HG02852 (cell line): ENCODE results near the gene RIPOR3.
"Not testable (repeated sequence)": the region's sequence is repeated elsewhere in the genome, so short reads cannot be mapped to it uniquely, and the experiment has no call there.

ENCODE experiments used
- ATAC-seq: cut with Tn5 transposase; IDR thresholded peaks from one replicate; pipeline ENCODE4 v1.9.1; 2021; ENCODE audit warnings: mild to moderate bottlenecking, moderate library complexity; ENCODE audit not compliant: unreplicated experiment

RIPOR3 gene

GRCh38 chr20:50724851-50725723, 33.7 kb upstream of the RIPOR3 start:
- ATAC-seq: peak; percentile 52

GRCh38 chr20:50724112-50724725, 32.9 kb upstream of the RIPOR3 start:
- ATAC-seq: no peak

- no peak for ATAC-seq
Measured at GRCh38 chr20:50723672-50724071, 32.3 kb upstream of the RIPOR3 start.

DNA sequence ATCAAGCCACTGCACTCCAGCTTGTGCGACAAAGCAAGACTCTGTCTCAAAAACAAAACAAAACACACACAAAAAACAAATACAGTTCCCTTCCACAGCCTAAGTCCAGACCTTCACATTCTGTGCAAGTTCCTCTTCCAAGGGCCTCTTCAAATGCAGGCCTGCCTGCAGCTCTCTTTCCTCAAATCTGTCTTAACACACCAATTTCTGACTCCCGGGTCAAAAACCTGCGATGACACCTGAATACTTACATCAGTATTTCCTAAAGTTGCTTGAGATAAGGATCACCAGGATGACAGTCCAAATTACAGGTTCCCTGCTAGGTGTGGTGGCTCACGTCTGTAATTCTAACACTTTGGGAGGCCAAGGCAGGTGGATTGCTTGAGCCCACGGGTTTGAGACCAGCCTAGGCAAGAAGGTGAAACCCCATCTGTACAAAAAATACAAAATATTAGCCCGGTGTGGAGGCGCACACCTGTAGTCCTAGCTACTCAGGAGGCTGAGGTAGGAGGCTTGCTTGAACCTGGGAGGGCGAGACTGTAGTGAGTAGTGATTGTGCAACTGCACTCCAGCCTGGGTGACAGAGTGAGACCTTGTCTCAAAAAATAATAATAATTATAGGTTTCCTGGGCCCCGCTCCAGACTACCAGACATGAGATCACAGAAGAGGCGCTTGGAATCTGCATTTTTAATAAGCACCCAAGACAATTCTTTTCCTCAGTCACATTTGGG, 31.2 kb upstream of the RIPOR3 start:
- no peak for ATAC-seq

- ATAC-seq: no peak
Measured at GRCh38 chr20:50721881-50722281, 30.5 kb upstream of the RIPOR3 start.

DNA sequence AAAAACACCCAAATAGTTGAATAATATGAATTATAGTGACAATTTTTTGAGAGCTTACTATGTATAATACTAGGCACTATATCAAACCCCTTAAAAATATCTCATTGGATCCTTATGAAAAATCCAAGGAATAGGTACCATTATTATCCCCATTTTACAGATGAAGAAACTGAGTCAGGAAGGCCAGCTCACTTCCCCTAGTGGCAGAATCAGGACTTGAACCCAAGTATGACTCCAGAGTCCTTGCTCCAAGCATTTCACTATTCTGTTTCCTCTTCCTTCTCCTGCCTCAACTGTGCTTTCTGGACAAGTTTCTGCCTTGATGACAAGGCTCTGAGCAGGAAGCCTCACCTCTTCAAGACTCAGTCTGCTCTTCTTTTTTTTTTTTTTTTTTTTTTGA, 29.2 kb upstream of the RIPOR3 start:
- no peak for ATAC-seq

DNA sequence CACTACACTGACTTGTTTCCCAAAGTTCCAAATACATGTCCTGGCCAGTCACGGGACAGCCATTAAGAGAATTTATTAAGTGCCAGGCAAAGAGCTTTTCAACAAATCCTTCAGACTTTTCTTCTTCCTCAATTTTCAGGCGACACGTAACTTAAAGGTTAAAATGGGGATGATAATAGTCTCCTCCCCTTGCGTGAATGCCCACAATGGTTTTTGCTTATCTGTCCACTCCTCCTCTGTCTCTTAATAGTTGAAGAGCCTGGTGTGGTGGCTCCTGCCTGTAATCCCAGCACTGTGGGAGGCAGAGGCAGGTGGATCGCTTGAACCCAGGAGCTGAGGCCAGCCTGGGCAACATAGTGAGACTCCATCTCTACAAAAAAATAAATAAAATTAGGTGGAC, 28.7 kb upstream of the RIPOR3 start:
- no peak for ATAC-seq

DNA sequence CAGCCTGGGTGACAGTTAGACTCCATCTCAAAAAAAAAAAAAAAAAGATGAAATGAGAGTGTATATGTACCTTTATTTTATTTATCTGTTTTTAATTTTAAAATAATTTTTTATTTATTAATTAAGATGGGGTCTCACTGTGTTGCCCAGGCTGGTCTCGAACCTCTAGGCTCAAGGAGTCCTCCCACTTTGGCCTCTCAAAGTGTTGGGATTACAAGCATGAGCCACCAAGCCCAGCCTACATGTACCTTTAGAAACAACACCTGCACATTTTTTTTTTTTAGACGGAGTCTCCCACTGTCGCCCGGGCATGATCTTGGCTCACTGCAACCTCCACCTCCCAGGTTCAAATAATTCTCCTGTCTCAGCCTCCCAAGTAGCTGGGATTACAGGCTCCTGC, 28.0 kb upstream of the RIPOR3 start:
- no peak for ATAC-seq

- ATAC-seq: no peak
Measured at GRCh38 chr20:50717974-50718761, 26.8 kb upstream of the RIPOR3 start.

DNA sequence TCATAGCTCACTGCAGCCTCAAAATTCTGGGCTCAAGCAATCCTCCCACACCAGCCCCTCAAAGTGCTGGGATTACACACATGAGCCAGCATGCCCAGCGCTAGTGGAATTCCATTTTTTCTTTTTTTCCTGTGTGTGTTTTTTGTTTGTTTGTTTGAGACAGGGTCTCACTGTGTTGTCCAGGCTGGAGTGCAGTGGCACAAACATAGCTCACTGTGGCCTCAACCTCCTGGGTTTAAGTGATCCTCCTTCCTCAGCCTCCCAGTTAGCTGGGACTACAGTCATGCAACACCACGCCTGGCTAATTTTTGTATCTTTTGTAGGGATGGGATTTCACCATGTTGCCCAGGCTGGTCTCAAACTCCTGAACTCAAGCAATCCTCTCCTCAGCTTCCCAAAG, 26.0 kb upstream of the RIPOR3 start:
- no peak for ATAC-seq

DNA sequence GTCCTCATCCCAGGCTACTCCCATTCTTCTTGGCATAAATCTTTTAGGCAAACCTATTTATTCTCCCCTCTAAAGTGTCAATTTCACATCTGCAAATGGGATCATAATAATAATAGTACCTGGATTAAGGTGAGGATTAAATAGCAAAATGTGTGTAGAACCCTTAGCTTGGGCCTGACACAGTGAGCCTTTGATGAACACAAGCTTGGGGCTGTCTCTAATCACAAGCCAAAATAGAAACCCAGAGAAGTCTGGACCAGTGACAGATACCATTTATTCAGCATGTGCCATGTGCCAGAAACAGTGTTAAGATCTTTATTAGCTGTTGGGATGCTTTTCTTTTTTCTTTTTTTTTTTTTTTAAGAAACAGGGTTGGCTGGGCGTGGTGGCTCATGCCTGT, 25.2 kb upstream of the RIPOR3 start:
- ATAC-seq: no peak

GRCh38 chr20:50715694-50716093, 24.4 kb upstream of the RIPOR3 start:
- ATAC-seq: no peak

DNA sequence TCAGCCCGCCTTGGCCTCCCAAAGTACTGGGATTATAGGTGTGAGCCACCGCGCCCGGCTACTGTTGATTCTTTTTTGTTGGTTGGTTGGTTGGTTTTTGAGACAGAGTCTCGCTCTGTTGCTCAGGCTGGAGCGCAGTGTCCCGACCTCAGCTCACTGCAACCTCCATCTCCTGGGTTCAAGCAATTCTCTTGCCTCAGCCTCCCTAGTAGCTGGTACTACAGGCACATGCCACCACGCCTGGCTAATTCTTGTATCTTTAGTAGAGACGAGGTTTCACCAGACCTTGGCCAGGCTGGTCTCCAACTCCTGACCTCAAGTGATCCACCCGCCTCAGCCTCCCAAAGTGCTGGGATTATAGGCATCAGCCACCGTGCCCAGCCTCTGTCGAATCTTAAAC, 23.1 kb upstream of the RIPOR3 start:
- not testable (repeated sequence) for ATAC-seq

DNA sequence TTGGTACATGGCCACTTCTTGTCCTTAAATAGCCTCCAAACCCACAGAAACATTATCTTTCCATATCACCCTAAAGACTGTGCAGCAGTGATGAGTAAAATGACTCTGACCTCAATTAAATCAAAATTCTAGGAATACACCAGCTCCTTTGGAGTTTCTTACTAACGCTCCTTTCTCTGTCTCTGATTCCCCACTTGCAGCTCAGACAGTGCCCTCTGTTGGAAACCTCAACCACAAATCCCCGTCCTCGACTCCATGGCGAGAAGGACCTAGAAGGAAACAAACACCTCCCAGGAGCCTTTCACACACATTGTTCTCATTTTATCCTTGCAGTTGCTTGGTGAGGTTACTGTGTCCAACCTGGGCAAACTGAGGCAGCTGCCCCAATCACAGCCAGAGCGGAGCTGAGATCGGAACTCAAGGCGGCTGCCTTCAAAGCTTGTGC, 22.3 kb upstream of the RIPOR3 start:
- no peak for ATAC-seq

DNA sequence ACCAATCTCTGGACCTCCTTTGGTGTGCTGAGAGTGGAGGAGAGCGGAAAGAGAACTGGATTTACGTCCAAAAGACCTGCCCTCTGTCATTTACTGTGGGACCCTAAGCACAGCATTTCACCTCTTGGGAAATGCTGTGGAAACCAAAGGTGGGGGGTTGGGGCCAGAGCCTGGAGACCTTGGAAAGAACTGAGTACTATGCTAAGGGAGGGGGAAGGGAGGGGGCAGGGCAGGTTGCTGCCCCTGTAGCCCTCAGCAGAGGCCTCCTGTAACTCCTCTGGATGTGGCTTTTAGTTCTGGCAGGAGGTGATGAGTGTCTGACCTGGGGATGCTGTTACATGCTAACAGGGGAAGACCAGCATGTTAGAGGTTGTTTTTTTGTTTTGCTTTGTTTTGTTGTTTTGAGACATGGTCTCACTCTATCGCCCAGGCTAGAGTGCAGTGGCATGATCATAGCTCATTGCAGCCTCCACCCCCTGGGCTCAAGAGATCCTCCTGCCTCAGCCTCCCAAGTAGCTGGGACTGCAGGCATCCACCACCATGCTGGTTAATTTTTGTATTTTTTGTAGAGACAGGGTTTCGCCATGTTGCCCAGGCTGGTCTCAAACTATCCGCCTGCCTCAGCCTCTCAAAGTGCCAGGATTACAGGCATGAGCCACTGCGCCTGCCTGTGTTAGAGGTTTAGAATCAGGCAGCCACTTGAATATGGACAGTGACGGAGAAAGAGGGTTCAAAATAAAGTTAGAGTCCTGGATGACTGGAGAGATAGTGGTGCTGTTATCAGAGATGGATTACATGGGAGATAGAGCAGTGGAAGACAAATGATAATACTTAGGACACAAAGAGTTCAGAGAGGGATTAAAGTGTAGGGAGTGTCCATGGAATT, 21.7 kb upstream of the RIPOR3 start:
- ATAC-seq: no peak

GRCh38 chr20:50711113-50711825, 19.9 kb upstream of the RIPOR3 start:
- no peak for ATAC-seq

DNA sequence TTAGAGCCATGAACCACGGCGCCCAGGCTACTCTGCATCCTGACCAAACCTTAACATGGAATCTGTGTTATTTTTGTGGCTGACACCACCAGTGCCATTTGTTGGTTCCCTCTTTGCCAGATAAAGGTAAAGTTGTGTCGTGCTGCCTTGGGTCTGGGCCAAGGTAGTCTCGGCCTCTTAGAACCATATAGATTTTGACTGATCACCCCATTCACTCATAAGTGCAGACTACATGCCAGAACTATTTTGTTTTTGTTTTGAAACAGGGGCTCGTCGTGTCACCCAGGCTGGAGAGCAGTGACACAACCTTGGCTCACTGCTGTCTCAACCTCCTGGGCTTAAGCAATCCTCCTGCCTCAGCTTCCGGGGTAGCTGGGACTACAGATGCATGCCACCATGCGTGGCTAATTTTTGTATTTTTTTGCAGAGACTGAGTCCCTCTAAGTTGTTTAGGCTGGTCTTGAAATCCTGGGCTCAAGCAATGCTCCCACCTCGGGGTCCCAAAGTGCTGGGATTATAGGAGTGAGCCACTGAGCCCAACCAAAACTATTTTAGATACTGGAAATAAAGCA, 19.2 kb upstream of the RIPOR3 start:
- no peak for ATAC-seq

DNA sequence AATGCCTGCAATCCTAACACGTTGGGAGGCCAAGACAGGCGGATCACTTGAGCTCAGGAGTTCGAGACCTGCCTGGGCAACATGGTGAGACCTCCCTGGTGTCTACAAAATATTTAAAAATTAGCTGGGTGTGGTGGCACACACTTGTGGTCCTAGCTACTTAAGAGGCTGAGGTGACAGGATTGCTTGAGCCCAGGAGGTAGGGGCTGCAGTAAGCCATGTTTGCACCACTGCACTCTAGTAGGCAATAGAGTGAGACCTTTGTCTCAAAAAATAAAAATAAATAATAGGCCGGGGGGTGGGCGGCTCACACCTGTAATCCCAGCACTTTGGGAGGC, 18.3 kb upstream of the RIPOR3 start:
- no peak for ATAC-seq
